Ovary (tissue), 9 donors: Measurements from ENCODE around the gene NRXN3. TPM values are rescaled to one million over a fixed set of nuclear protein-coding genes. Genes with fewer than 3 reads are reported as not detected.

ENCODE experiments used
- DNase-seq, 5 donors: peaks; one replicate each; pipeline ENCODE4 v3.0.0-alpha.2; 2019 to 2020
- H3K27ac ChIP-seq, 2 donors: fragments of 200-600 bp; one replicate each; pipeline versions ENCODE4 v1.5.1 to v1.8.0; 2019 to 2022
- H3K27me3 ChIP-seq: fragments of 200-600 bp; one replicate; pipeline ENCODE4 v1.8.0; 2022
- H3K36me3 ChIP-seq: fragments of 200-600 bp; sonication (generic); one replicate; pipeline ENCODE4 v1.5.1; 2019
- H3K4me1 ChIP-seq: one replicate; pipeline ENCODE4 v1.8.1; 2013; ENCODE audit warnings: mild to moderate bottlenecking, moderate library complexity; ENCODE audit not compliant: insufficient read depth
- H3K4me3 ChIP-seq: fragments of 200-600 bp; sonication (generic); one replicate; pipeline ENCODE4 v1.5.1; 2017
- H3K9me3 ChIP-seq, 2 donors: fragments of 200-600 bp in 1 of 2; sonication (generic) in 1 of 2; one replicate each; pipeline versions ENCODE4 v1.5.1 to v1.8.1; 2013 to 2019; ENCODE audit warnings: mild to moderate bottlenecking in 1 of 2, moderate library complexity in 1 of 2
- CTCF ChIP-seq, 3 donors: fragments of 450-650 bp in 2 of 3; fragments of 200-600 bp in 1 of 3; IDR thresholded peaks; one replicate each; pipeline versions ENCODE4 v1.5.1 to v1.8.0; 2016 to 2022; ENCODE audit warnings: antibody characterized with exemption in 3 of 3, mild to moderate bottlenecking in 1 of 3
- EP300 ChIP-seq: sonication (generic); formaldehyde crosslinking; IDR thresholded peaks from one replicate; pipeline ENCODE4 v1.6.1; 2017; ENCODE audit warnings: antibody characterized with exemption
- POLR2A ChIP-seq: fragments of 450-650 bp; IDR thresholded peaks from one replicate; pipeline ENCODE4 v1.6.1; 2017; ENCODE audit warnings: antibody characterized with exemption, mild to moderate bottlenecking, moderate library complexity
- WGBS, 3 donors: extraction: QIAGEN DNeasy Blood & Tissue Kit in 1 of 3; methylation state at CpG; one replicate each; pipeline versions ENCODE4 v1.1.5 to v1.1.7; 2013 to 2017; 5-methylcytosine and 5-hydroxymethylcytosine counted together
- intact Hi-C, 4 donors: fragments of 100-400 bp; cut with DNase I; formaldehyde crosslinking; loops; one replicate each; pipeline versions ENCODE4 v1.11.0 to v1.15.1; 2022 to 2023
- polyA plus RNA-seq, 2 donors: library from polyadenylated mRNA; stranded (reverse); fragments of 200-250 nt in 1 of 2; fragments of 350-450 nt in 1 of 2; fragmentation: Illumina TruSeq in 1 of 2; extraction: RNeasy Lipid Tissue Mini Kit (QIAGEN cat#74804) in 1 of 2; gene quantifications; one replicate each; pipeline ENCODE4 v1.2.3, GENCODE V29; 2013 to 2014
- total RNA-seq, 7 donors: library from RNA; depleted of rRNA in 2 of 7; stranded (reverse); fragments of >200 nt in 2 of 7; fragmentation: NEBNext Ultra II Directional in 3 of 7; extraction: Animal tissue kit (Norgen Biotek cat#: 25700) in 3 of 7; gene quantifications; one replicate each; pipeline versions ENCODE4 v1.1.0 to v1.2.4, GENCODE V29; 2016 to 2023
- donor health status: DM: no; HTN: no; CAD: no; lungs with moderate emphysema.
- donor health status: DM: no; HTN: no; CAD: no.
- donor health status: Bipolar disorder and iron deficiency.
- donor health status: DM: yes; HTN: yes; CAD: no.
- donor health status: DM: no; HTN: no; CAD: no.
- donor health status: DM: yes; HTN: yes; CAD: no.

The NRXN3 gene
- total and polyA plus RNA-seq, 9 donors: 0.28 to 6.2 (median 0.82) TPM

- H3K4me1 ChIP-seq: no peaks in the 10 kb centered on the region
- 21 to 24% (median 23%) methylated on average over 5 of the region's 5 CpGs for WGBS, 3 donors
- intact Hi-C loops: no loop called here
- DNase-seq: no peak
- no peak overlapping the region for H3K27ac ChIP-seq
- no peaks in the 10 kb centered on the region for H3K9me3 ChIP-seq
- no peak overlapping the region for H3K4me3 ChIP-seq
- H3K36me3 ChIP-seq: no peaks in the 10 kb centered on the region
- no peaks in the 10 kb centered on the region for H3K27me3 ChIP-seq
- TF ChIP-seq EP300: no peak
- no peak for TF ChIP-seq POLR2A
- TF ChIP-seq CTCF (IDR thresholded peaks at IDR 0.05): no peak
Measured at GRCh38 chr14:78637908-78638475, 467.8 kb downstream of the NRXN3 start.

GRCh38 chr14:78638926-78639325 lies 468.8 kb downstream of the NRXN3 start:
- no peak for DNase-seq
- H3K9me3 ChIP-seq: no peaks in the 10 kb centered on the region
- intact Hi-C loops: no loop called here
- H3K27me3 ChIP-seq: no peaks in the 10 kb centered on the region
- WGBS, 3 donors: 49 to 55% (median 50%) methylated on average over 3 of the region's 3 CpGs
- TF ChIP-seq CTCF (IDR thresholded peaks at IDR 0.05) (no peak), EP300 (no peak), POLR2A (no peak)
- H3K27ac ChIP-seq: no peak overlapping the region
- no peak overlapping the region for H3K4me3 ChIP-seq
- no peaks in the 10 kb centered on the region for H3K36me3 ChIP-seq
- H3K4me1 ChIP-seq: no peaks in the 10 kb centered on the region

GRCh38 chr14:78644824-78645559 lies 474.8 kb downstream of the NRXN3 start:
- Histone ChIP-seq H3K36me3 (no peaks in the 10 kb centered on the region), H3K4me1 (no peaks in the 10 kb centered on the region), H3K4me3 (no peak overlapping the region), H3K27ac (no peak overlapping the region), H3K9me3 (no peaks in the 10 kb centered on the region), H3K27me3 (no peaks in the 10 kb centered on the region)
- no peak for DNase-seq
- WGBS, 3 donors: 61 to 72% (median 67%) methylated on average over 22 of the region's 22 CpGs
- intact Hi-C loops: no loop called here
- TF ChIP-seq EP300: no peak
- no peak for TF ChIP-seq CTCF (IDR thresholded peaks at IDR 0.05)
- no peak for TF ChIP-seq POLR2A

GRCh38 chr14:78652727-78653126 lies 482.6 kb downstream of the NRXN3 start:
- Histone ChIP-seq H3K9me3 (no peaks in the 10 kb centered on the region), H3K27me3 (no peaks in the 10 kb centered on the region), H3K27ac (no peak overlapping the region), H3K4me1 (no peaks in the 10 kb centered on the region), H3K4me3 (no peak overlapping the region), H3K36me3 (no peaks in the 10 kb centered on the region)
- TF ChIP-seq CTCF (IDR thresholded peaks at IDR 0.05) (no peak), EP300 (no peak), POLR2A (no peak)
- WGBS, 3 donors: 86 to 96% (median 90%) methylated on average over 1 of the region's 1 CpG
- DNase-seq: no peak
- intact Hi-C loops: no loop called here
